A549 (cell line): ENCODE data around the gene KRTAP4-4.

Experiments used
- CHD2 ChIP-seq: fragments of 150-350 bp; IDR thresholded peaks from 2 replicates; pipeline ENCODE4 v1.6.1; 2014; ENCODE audit warnings: low read length; ENCODE audit not compliant: partially characterized antibody
- CTCF ChIP-seq: fragments of >200 bp; sonication (Bioruptor Twin); formaldehyde crosslinking; IDR thresholded peaks from 3 replicates; pipeline ENCODE4 v1.5.1; 2016
- FOSL2 ChIP-seq, 2 experiments: fragments of 450-650 bp in 1 of 2; fragments of >200 bp in 1 of 2; sonication (Bioruptor Twin) in 1 of 2; formaldehyde crosslinking; IDR thresholded peaks; 2 replicates each; pipeline versions ENCODE4 v1.5.0 to v1.6.1; 2016 to 2020; ENCODE audit warnings: mild to moderate bottlenecking in 1 of 2, moderate library complexity in 1 of 2
- MYC ChIP-seq: IDR thresholded peaks from 2 replicates; pipeline ENCODE4 v1.6.1; 2012; ENCODE audit warnings: mild to moderate bottlenecking, inconsistent platforms, low read length, improper control_type of control experiment, borderline replicate concordance
- RFX5 ChIP-seq: fragments of 450-650 bp; IDR thresholded peaks from 2 replicates; pipeline ENCODE4 v1.7.1; 2014; ENCODE audit warnings: antibody characterized with exemption, mild to moderate bottlenecking, moderate library complexity
- TF ChIP-seq, protein P1 (sequence below): IDR thresholded peaks from 2 replicates; pipeline ENCODE4 v1.6.1; 2012

GRCh38 chr17:41178341-41178740 lies 17.8 kb upstream of the KRTAP4-4 start:
- TF ChIP-seq CTCF (no peak), CHD2 (no peak), MYC (no peak), FOSL2 (IDR thresholded peaks at IDR 0.05) (no peak), FOSL2 (CRISPR knock-in tag; IDR thresholded peaks at IDR 0.05) (no peak), RFX5 (no peak)
- TF ChIP-seq, protein P1, sequence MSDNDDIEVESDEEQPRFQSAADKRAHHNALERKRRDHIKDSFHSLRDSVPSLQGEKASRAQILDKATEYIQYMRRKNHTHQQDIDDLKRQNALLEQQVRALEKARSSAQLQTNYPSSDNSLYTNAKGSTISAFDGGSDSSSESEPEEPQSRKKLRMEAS, result no peak
